Hepatocyte (in vitro differentiated cells): Measurements from ENCODE around the gene CDKL2. TPM values are rescaled to one million over a fixed set of nuclear protein-coding genes. Genes with fewer than 3 reads are reported as not detected.

Experiments
- DNase-seq: peaks from one replicate; pipeline ENCODE4 v3.0.0-alpha.2; 2016; ENCODE audit warnings: low spot score
- H2AFZ ChIP-seq: fragments of 200-600 bp; sonication (generic); 2 replicates; pipeline ENCODE4 v1.6.0; 2016; ENCODE audit warnings: antibody characterized with exemption, mild to moderate bottlenecking
- H3K27ac ChIP-seq: fragments of 200-600 bp; sonication (generic); 2 replicates; pipeline ENCODE4 v1.5.1; 2016; ENCODE audit warnings: mild to moderate bottlenecking
- H3K27me3 ChIP-seq: fragments of 200-600 bp; sonication (generic); 2 replicates; pipeline ENCODE4 v1.6.1; 2016
- H3K36me3 ChIP-seq: fragments of 200-600 bp; sonication (generic); replicated peaks from 2 replicates; pipeline ENCODE4 v1.5.1; 2016; ENCODE audit warnings: low read depth; ENCODE audit not compliant: insufficient read depth
- H3K4me1 ChIP-seq: fragments of 200-600 bp; sonication (generic); 2 replicates; pipeline ENCODE4 v1.5.1; 2016; ENCODE audit warnings: mild to moderate bottlenecking, moderate library complexity; ENCODE audit not compliant: insufficient read depth
- H3K4me2 ChIP-seq: fragments of 200-600 bp; sonication (generic); 2 replicates; pipeline ENCODE4 v1.6.0; 2016
- H3K4me3 ChIP-seq: fragments of 200-600 bp; sonication (generic); 2 replicates; pipeline ENCODE4 v1.5.1; 2016; ENCODE audit warnings: mild to moderate bottlenecking
- H3K79me2 ChIP-seq: fragments of 200-600 bp; sonication (generic); 2 replicates; pipeline ENCODE4 v1.6.0; 2017; ENCODE audit warnings: mild to moderate bottlenecking
- H3K9me2 ChIP-seq: fragments of 200-600 bp; sonication (generic); replicated peaks from 2 replicates; pipeline ENCODE4 v1.6.0; 2017; ENCODE audit warnings: mild to moderate bottlenecking; ENCODE audit not compliant: insufficient read depth
- H3K9me3 ChIP-seq: fragments of 200-600 bp; sonication (generic); 2 replicates; pipeline ENCODE4 v1.5.1; 2016; ENCODE audit warnings: low read depth, mild to moderate bottlenecking
- H4K20me1 ChIP-seq: fragments of 200-600 bp; sonication (generic); 2 replicates; pipeline ENCODE4 v1.6.0; 2016; ENCODE audit warnings: mild to moderate bottlenecking; ENCODE audit not compliant: insufficient read depth, poor library complexity, severe bottlenecking
- EZH2 ChIP-seq: fragments of 200-600 bp; sonication (generic); IDR thresholded peaks from 2 replicates; pipeline ENCODE4 v1.6.1; 2016; ENCODE audit warnings: antibody characterized with exemption, mild to moderate bottlenecking, borderline replicate concordance
- EZH2phosphoT487 ChIP-seq: fragments of 200-600 bp; sonication (generic); IDR thresholded peaks from one replicate; pipeline ENCODE4 v1.6.1; 2018; ENCODE audit warnings: antibody characterized with exemption, mild to moderate bottlenecking, low read depth, moderate library complexity; ENCODE audit not compliant: unreplicated experiment, severe bottlenecking
- WGBS: methylation state at CpG from one replicate; pipeline ENCODE4 v1.1.6; 2016; ENCODE audit warnings: low lambda C conversion rate; ENCODE audit errors: missing lambda C conversion rate; 5-methylcytosine and 5-hydroxymethylcytosine counted together
- polyA plus RNA-seq: library from polyadenylated mRNA; unstranded; fragments of >200 nt; fragmentation: Nextera tagmentation; extraction: Ambion mirVana; gene quantifications from 2 replicates; pipeline ENCODE4 v1.2.1, GENCODE V29; 2016
- total RNA-seq: library from RNA; depleted of rRNA; stranded (reverse); fragments of >200 nt; gene quantifications from 2 replicates; pipeline ENCODE4 v1.2.3, GENCODE V29; 2014
- TF ChIP-seq, protein P1 (sequence below): fragments of 200-600 bp; sonication (generic); IDR thresholded peaks from 2 replicates; pipeline ENCODE4 v1.5.1; 2016; ENCODE audit warnings: antibody characterized with exemption, mild to moderate bottlenecking; ENCODE audit not compliant: poor library complexity

The CDKL2 gene
- total and polyA plus RNA-seq, 2 experiments from 2014 or later, result 0.83 to 1.9 TPM

- 77% methylated on average over 1 of the region's 1 CpG for WGBS
- H3K27ac ChIP-seq, result no peak overlapping the region
- no peak overlapping the region for H2AFZ ChIP-seq
- no peaks in the 10 kb centered on the region for H4K20me1 ChIP-seq
- H3K27me3 ChIP-seq, result no peaks in the 10 kb centered on the region
- no peak overlapping the region for H3K4me2 ChIP-seq
- H3K4me1 ChIP-seq, result no peaks in the 10 kb centered on the region
- H3K9me2 ChIP-seq, result no peaks in the 10 kb centered on the region
- no peaks in the 10 kb centered on the region for H3K36me3 ChIP-seq
- no peaks in the 10 kb centered on the region for H3K79me2 ChIP-seq
- no peak for DNase-seq
- no peaks in the 10 kb centered on the region for H3K9me3 ChIP-seq
- H3K4me3 ChIP-seq, result no peak overlapping the region
- TF ChIP-seq EZH2, result no peak
Measured at GRCh38 chr4:75593393-75593792, 36.9 kb downstream of the CDKL2 start.

GRCh38 chr4:75584067-75584466 lies 46.3 kb downstream of the CDKL2 start:
- no peaks in the 10 kb centered on the region for H4K20me1 ChIP-seq
- no peak overlapping the region for H3K4me3 ChIP-seq
- H3K4me1 ChIP-seq, result no peaks in the 10 kb centered on the region
- TF ChIP-seq EZH2 (no peak), EZH2phosphoT487 (no peak)
- TF ChIP-seq, protein P1, sequence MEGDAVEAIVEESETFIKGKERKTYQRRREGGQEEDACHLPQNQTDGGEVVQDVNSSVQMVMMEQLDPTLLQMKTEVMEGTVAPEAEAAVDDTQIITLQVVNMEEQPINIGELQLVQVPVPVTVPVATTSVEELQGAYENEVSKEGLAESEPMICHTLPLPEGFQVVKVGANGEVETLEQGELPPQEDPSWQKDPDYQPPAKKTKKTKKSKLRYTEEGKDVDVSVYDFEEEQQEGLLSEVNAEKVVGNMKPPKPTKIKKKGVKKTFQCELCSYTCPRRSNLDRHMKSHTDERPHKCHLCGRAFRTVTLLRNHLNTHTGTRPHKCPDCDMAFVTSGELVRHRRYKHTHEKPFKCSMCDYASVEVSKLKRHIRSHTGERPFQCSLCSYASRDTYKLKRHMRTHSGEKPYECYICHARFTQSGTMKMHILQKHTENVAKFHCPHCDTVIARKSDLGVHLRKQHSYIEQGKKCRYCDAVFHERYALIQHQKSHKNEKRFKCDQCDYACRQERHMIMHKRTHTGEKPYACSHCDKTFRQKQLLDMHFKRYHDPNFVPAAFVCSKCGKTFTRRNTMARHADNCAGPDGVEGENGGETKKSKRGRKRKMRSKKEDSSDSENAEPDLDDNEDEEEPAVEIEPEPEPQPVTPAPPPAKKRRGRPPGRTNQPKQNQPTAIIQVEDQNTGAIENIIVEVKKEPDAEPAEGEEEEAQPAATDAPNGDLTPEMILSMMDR, result no peak
- no peak overlapping the region for H3K4me2 ChIP-seq
- H3K79me2 ChIP-seq, result no peaks in the 10 kb centered on the region
- no peaks in the 10 kb centered on the region for H3K27me3 ChIP-seq
- no peak for DNase-seq
- H3K9me2 ChIP-seq, result no peaks in the 10 kb centered on the region
- H2AFZ ChIP-seq, result no peak overlapping the region
- no peaks in the 10 kb centered on the region for H3K36me3 ChIP-seq
- H3K27ac ChIP-seq, result no peak overlapping the region
- no peaks in the 10 kb centered on the region for H3K9me3 ChIP-seq
- 79% methylated on average over 2 of the region's 2 CpGs for WGBS

- H3K27ac ChIP-seq, result no peak overlapping the region
- H3K27me3 ChIP-seq, result no peaks in the 10 kb centered on the region
- 86% methylated on average over 2 of the region's 2 CpGs for WGBS
- TF ChIP-seq, protein P1, result no peak
- TF ChIP-seq EZH2 (no peak), EZH2phosphoT487 (no peak)
- no peak for DNase-seq
- no peak overlapping the region for H3K4me3 ChIP-seq
- no peaks in the 10 kb centered on the region for H3K9me2 ChIP-seq
- no peaks in the 10 kb centered on the region for H3K4me1 ChIP-seq
- H3K9me3 ChIP-seq, result no peaks in the 10 kb centered on the region
- H3K4me2 ChIP-seq, result no peak overlapping the region
- H3K36me3 ChIP-seq, result no peaks in the 10 kb centered on the region
- no peak overlapping the region for H2AFZ ChIP-seq
- H4K20me1 ChIP-seq, result no peaks in the 10 kb centered on the region
- H3K79me2 ChIP-seq, result no peaks in the 10 kb centered on the region
Measured at GRCh38 chr4:75567725-75568124, 62.6 kb downstream of the CDKL2 start.

DNA sequence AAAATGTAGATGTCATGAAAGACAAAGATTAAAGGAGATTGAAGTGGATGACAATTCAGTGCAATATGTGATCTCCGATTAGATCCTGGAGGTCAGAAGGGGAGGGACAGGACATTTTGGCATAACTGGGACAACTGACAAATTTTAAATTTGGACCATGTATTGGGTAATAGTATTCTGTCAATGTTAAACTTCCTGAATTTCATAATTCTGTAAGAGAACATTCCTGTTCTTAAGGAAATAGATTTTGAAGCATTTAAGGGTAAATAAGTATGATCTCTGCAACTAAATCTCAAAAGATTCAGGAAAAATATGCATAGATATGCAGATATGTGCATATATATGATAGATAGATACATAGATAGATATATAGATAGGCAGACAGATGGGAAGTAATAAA lies 63.4 kb downstream of the CDKL2 start:
- H3K9me2 ChIP-seq, result no peaks in the 10 kb centered on the region
- H3K4me2 ChIP-seq, result no peak overlapping the region
- WGBS, result 100% methylated on average over 1 of the region's 1 CpG
- H3K4me1 ChIP-seq, result no peaks in the 10 kb centered on the region
- no peaks in the 10 kb centered on the region for H3K36me3 ChIP-seq
- no peak for DNase-seq
- no peak overlapping the region for H2AFZ ChIP-seq
- TF ChIP-seq, protein P1, result no peak
- TF ChIP-seq EZH2phosphoT487, result no peak
- no peak overlapping the region for H3K27ac ChIP-seq
- no peaks in the 10 kb centered on the region for H3K79me2 ChIP-seq
- no peak overlapping the region for H3K4me3 ChIP-seq
- H4K20me1 ChIP-seq, result no peaks in the 10 kb centered on the region
- H3K27me3 ChIP-seq, result no peaks in the 10 kb centered on the region
- no peaks in the 10 kb centered on the region for H3K9me3 ChIP-seq
